Neural crest cell (in vitro differentiated cells): Measurements from ENCODE around the gene DPM2. TPM values are rescaled to one million over a fixed set of nuclear protein-coding genes. Genes with fewer than 3 reads are reported as not detected.
A peak's percentile ranks its signal among the peaks of the same experiment; 100 is the strongest.

Source experiments
- DNase-seq: peaks from one replicate; pipeline ENCODE4 v3.0.0; 2021; ENCODE audit warnings: low read depth, mixed read lengths, low spot score
- H3K27ac Mint-ChIP-seq: one replicate; pipeline ENCODE4 v1.8.0; 2021; ENCODE audit warnings: mild to moderate bottlenecking, mixed read lengths; ENCODE audit not compliant: unreplicated experiment
- H3K27me3 Mint-ChIP-seq: 2 replicates; pipeline ENCODE4 v1.8.0; 2021; ENCODE audit warnings: low read depth, mild to moderate bottlenecking, mixed read lengths
- H3K36me3 Mint-ChIP-seq: 2 replicates; pipeline ENCODE4 v1.8.0; 2021; ENCODE audit warnings: low read depth, mild to moderate bottlenecking, mixed read lengths
- H3K4me1 Mint-ChIP-seq: 2 replicates; pipeline ENCODE4 v1.8.0; 2021; ENCODE audit warnings: mixed read lengths
- H3K4me3 Mint-ChIP-seq: one replicate; pipeline ENCODE4 v1.8.0; 2021; ENCODE audit warnings: mild to moderate bottlenecking, mixed read lengths
- H3K9me3 Mint-ChIP-seq: 2 replicates; pipeline ENCODE4 v1.8.0; 2021; ENCODE audit warnings: mixed read lengths
- total RNA-seq: library from RNA; stranded (reverse); gene quantifications from 2 replicates; pipeline ENCODE4 v1.2.1, GENCODE V29; 2021
- TF ChIP-seq, protein P1 (sequence below): fragments of 200-600 bp; sonication (generic); conservative IDR thresholded peaks from 2 replicates; pipeline ENCODE4 v1.5.0; 2021; ENCODE audit warnings: antibody characterized with exemption, mild to moderate bottlenecking

DPM2 gene
- total RNA-seq, 1 donor from 2014 or later, result 52.2 TPM

DNA sequence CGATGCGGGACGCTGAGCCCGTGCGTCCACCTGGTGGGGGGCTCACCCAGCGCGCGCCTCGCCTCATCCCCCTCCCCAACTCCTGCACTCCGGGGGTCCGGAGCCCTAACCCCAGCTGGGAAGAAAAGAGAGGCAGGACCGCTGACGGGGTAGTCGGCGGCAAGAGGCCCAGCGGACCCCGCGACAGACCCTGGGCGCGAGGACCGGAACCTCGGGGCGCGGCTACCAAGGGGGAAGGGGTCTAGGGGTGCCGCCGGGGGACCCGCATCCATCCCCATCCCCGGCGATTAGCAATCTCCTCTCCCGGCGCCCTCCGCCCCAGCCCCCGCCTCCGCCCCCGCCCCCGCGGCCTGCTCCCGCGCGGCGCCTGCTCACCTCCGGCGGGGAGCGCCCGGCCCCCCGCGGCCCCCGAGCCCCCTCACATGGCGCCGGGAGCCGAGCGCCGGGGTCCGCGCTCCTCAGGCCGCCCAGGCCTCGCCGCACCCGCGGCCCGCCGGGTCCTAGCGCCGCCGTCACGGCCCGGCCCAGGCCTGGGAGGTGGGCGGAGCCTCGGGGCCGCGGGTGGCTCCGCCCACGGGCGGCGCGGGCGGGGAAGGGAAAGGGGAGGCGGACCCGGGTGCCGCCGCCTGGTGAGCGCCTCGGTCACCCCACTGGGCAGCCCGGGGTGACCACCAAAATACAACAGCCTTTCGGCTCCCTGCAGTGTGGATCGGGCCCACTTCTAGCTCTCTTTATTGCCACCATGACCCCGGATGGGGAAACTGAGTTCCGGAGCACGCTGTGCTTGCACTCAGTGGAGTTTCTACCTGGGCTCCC is 38.3 kb downstream of the DPM2 start, which contains the start of gene ST6GALNAC6:
ST6GALNAC6 (minus strand) TSS at position 476 of the 816 bp plus-strand sequence. CDS start 1,622 bp downstream, outside the sequence.
- DNase-seq, result peak; percentile 68
- Mint-ChIP-seq H3K36me3 (peaks cover 19% of the 10 kb centered on the region), H3K4me3 (peak within 1 kb of the TSS; percentile 91), H3K9me3 (no peaks in the 10 kb centered on the region), H3K27ac (peak within 1 kb of the TSS; percentile 88), H3K4me1 (peaks cover 32% of the 10 kb centered on the region), H3K27me3 (no peaks in the 10 kb centered on the region)
- TF ChIP-seq, protein P1, sequence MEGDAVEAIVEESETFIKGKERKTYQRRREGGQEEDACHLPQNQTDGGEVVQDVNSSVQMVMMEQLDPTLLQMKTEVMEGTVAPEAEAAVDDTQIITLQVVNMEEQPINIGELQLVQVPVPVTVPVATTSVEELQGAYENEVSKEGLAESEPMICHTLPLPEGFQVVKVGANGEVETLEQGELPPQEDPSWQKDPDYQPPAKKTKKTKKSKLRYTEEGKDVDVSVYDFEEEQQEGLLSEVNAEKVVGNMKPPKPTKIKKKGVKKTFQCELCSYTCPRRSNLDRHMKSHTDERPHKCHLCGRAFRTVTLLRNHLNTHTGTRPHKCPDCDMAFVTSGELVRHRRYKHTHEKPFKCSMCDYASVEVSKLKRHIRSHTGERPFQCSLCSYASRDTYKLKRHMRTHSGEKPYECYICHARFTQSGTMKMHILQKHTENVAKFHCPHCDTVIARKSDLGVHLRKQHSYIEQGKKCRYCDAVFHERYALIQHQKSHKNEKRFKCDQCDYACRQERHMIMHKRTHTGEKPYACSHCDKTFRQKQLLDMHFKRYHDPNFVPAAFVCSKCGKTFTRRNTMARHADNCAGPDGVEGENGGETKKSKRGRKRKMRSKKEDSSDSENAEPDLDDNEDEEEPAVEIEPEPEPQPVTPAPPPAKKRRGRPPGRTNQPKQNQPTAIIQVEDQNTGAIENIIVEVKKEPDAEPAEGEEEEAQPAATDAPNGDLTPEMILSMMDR, result no peak

DNA sequence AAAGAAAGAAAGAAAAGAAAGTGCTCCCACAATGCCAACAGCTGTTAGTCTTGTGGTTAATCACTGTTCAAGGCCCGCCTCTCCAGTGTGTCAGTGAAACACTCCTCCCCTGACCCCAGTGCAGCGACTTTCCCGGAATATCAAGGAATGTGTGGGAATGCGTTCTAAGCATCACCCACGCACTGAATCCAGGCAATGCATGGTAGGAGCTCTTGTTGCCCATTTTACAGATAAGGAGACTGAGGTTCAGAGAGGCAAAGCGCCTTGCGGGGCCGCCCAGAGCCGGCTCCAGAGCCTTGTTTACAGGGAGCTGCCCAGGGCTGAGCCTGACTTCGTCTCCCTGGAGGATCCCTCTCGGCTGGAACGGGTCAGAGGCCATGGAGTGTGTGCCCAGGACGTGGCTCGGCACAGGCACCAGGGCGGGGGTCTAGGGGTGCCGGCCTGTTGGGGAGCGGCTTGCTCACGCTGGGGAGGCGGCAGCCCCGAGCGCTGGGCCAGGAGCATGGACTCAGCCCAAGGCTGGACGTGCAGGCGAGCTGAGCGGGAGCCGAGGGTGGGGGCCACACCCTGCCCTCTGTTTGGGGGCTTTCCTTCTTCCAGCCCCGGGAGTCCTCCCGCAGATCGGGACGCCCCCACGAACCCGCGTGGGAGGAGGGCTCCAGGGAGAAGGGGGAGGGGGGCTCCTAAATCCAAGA is 39.1 kb downstream of the DPM2 start:
- Mint-ChIP-seq H3K4me1 (peaks cover 24% of the 10 kb centered on the region), H3K27ac (peak overlapping the region; percentile 88), H3K4me3 (peak overlapping the region; percentile 91), H3K36me3 (peaks cover 26% of the 10 kb centered on the region), H3K27me3 (no peaks in the 10 kb centered on the region), H3K9me3 (peaks cover 4% of the 10 kb centered on the region)
- DNase-seq, result no peak
- TF ChIP-seq, protein P1, result no peak

GRCh38 chr9:127897193-127897692 is 40.4 kb downstream of the DPM2 start:
- DNase-seq, result peak; percentile 66
- Mint-ChIP-seq H3K27ac (peak overlapping the region; percentile 57), H3K4me3 (peak overlapping the region; percentile 85), H3K4me1 (peaks cover 19% of the 10 kb centered on the region), H3K27me3 (no peaks in the 10 kb centered on the region), H3K36me3 (peaks cover 39% of the 10 kb centered on the region), H3K9me3 (peaks cover 6% of the 10 kb centered on the region)
- TF ChIP-seq, protein P1, result no peak

DNA sequence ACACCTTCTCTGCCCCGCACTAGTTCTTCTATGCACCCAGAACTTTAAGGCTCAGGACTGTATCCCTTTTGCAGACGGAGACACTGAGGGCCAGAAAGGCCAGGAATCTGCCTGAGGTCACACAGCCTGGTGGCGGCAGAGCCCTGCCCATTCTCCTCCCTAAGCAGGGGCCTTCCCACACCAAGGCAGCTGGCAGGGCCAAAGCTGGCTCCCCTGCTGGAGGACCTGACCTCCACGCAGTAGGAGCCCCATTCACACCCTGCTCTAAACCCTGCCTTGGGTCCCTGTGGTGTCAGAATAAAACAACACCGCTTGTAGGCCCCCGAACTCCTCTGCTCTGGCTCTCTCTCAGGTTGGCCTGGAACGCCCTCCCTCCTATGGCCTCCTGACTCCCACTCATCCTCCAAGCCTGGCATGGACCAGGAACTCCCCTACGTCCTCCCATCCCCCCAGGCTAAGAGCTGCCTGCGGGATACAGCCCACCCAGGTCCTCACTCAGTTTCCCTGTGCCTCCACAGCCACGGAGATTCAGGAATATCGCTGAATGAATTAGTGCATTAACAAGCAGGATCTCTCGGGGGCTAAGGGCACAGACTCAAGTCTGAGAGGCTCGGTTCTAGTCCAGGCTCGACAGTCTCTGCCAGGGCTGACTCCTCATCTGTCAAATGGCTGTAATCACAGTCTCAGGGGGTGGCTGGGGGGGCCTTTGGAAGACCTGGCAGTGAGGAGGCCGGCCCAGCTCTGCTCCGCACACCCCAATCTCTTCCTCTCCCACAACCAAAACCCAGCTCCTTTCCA is 41.1 kb downstream of the DPM2 start:
- DNase-seq, result no peak
- Mint-ChIP-seq H3K9me3 (peaks cover 6% of the 10 kb centered on the region), H3K4me1 (peaks cover 19% of the 10 kb centered on the region), H3K27ac (peak overlapping the region; percentile 87), H3K27me3 (no peaks in the 10 kb centered on the region), H3K4me3 (peak overlapping the region; percentile 85), H3K36me3 (peaks cover 43% of the 10 kb centered on the region)
- TF ChIP-seq, protein P1, result no peak

DNA sequence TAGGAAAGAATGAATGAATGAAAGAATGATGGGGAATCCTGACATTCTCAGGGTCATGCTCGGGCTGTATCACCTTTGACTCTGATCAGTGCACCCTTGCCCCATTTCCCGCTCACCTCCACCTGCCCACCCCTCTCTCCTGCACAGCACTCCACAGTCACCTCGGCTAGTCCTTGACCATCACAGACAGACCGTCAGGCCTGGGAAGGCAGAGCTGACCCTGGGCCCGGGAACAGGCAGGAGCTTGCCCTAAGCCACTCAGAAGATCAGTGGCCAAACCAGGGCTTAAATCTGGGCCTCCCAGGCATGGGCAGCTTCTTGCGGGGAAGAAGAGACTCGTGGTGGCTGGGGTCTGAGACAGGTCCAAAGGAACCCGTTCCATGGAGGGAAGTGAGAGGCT is 41.8 kb downstream of the DPM2 start:
- no peak for DNase-seq
- Mint-ChIP-seq H3K4me3 (peak overlapping the region; percentile 47), H3K27ac (no peak overlapping the region), H3K4me1 (peaks cover 19% of the 10 kb centered on the region), H3K36me3 (peaks cover 48% of the 10 kb centered on the region), H3K27me3 (no peaks in the 10 kb centered on the region), H3K9me3 (peaks cover 6% of the 10 kb centered on the region)
- TF ChIP-seq, protein P1, result no peak
